HEK293T (cell line): ENCODE data around the gene GRIN2C.

ENCODE experiments used
- ARNT ChIP-seq: fragments of 450-650 bp; IDR thresholded peaks from 2 replicates; pipeline ENCODE4 v1.6.1; 2017; ENCODE audit warnings: mild to moderate bottlenecking
- BHLHE40 ChIP-seq: fragments of 450-650 bp; IDR thresholded peaks from 2 replicates; pipeline ENCODE4 v1.6.1; 2016; ENCODE audit warnings: mild to moderate bottlenecking, moderate library complexity, borderline replicate concordance
- FOXM1 ChIP-seq: fragments of 450-650 bp; IDR thresholded peaks from 2 replicates; pipeline ENCODE4 v1.6.1; 2017; ENCODE audit warnings: mild to moderate bottlenecking, borderline replicate concordance
- HDGF ChIP-seq: fragments of 450-650 bp; IDR thresholded peaks from 2 replicates; pipeline ENCODE4 v1.6.1; 2017; ENCODE audit warnings: antibody characterized with exemption, borderline replicate concordance
- L3MBTL2 ChIP-seq: fragments of 450-650 bp; conservative IDR thresholded peaks from 2 replicates; pipeline ENCODE4 v1.6.1; 2016; ENCODE audit warnings: mild to moderate bottlenecking
- ZNF384 ChIP-seq: fragments of 450-650 bp; IDR thresholded peaks from 2 replicates; pipeline ENCODE4 v1.6.1; 2016

DNA sequence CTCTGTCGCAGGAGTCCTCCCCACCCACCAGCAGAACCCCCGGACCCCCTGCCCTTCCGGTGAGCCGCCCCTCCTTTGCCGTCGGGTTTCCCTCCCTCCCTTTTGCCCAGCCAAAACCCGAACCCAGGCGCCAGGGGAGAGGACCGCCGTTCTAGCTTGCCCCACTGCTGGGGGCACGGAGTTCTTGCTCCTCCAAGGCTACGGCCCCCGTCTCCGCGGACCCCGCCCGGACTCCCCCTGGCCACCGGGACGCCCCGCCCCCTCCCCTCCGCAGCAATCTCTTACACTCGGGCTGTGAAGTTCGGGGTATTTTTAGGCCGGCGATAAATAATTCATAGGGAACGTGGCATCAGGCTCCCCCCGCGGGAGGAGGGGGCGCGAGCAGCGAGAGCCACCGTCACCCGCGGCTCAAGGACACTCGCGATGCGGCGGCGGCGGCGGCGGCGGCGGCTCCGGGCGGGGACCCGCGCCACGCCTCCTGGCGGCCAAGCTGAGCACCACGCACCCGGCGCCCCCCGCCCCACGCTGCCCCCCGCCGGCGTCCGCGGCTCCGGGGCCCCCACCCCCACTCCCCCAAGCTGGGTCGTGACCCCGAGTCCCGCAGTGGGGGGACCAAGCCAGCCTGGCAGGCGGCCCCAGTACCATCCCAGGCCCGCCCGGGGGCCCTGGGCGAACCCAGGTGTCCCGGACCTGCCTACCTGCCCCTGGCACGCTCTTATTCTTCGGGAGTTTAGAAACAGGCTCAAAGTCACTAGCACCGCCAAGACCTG, at the start of gene GRIN2C:
- TF ChIP-seq ZNF384 (no peak), L3MBTL2 (no peak), BHLHE40 (no peak), HDGF (no peak), ARNT (no peak), FOXM1 (peak; percentile 44; the same call in 1 of the 2 replicates)
